Kidney epithelial cell (primary cell): ENCODE measurements around the gene GGTA1. TPM values are rescaled to one million over a fixed set of nuclear protein-coding genes. Genes with fewer than 3 reads are reported as not detected.
A peak's percentile ranks its signal among the peaks of the same experiment; 100 is the strongest.

ENCODE experiments used
- DNase-seq: peaks from one replicate; pipeline ENCODE4 v3.0.0-alpha.2; 2010; ENCODE audit warnings: low read depth
- H3K27me3 ChIP-seq: 2 replicates; pipeline ENCODE4 v1.6.0; 2011; ENCODE audit warnings: low read length; ENCODE audit not compliant: control insufficient read depth, insufficient read depth
- H3K36me3 ChIP-seq: 2 replicates; pipeline ENCODE4 v1.5.1; 2011; ENCODE audit warnings: low read length; ENCODE audit not compliant: control insufficient read depth, insufficient read depth
- H3K4me3 ChIP-seq: 2 replicates; pipeline ENCODE4 v1.5.1; 2011; ENCODE audit warnings: low read depth, mild to moderate bottlenecking, control low read depth, low read length
- total RNA-seq: library from RNA; depleted of rRNA; stranded (reverse); fragments of >200 nt; gene quantifications from 2 replicates; pipeline ENCODE4 v1.2.3, GENCODE V29; 2015
- TF ChIP-seq, protein P1 (sequence below): IDR thresholded peaks from 2 replicates; pipeline ENCODE4 v1.5.1; 2011; ENCODE audit warnings: mild to moderate bottlenecking, moderate library complexity, low read length, control low read depth, inconsistent platforms; ENCODE audit not compliant: insufficient read depth, poor library complexity, severe bottlenecking

The GGTA1 gene
- not detected in 2 replicates for total RNA-seq

DNA sequence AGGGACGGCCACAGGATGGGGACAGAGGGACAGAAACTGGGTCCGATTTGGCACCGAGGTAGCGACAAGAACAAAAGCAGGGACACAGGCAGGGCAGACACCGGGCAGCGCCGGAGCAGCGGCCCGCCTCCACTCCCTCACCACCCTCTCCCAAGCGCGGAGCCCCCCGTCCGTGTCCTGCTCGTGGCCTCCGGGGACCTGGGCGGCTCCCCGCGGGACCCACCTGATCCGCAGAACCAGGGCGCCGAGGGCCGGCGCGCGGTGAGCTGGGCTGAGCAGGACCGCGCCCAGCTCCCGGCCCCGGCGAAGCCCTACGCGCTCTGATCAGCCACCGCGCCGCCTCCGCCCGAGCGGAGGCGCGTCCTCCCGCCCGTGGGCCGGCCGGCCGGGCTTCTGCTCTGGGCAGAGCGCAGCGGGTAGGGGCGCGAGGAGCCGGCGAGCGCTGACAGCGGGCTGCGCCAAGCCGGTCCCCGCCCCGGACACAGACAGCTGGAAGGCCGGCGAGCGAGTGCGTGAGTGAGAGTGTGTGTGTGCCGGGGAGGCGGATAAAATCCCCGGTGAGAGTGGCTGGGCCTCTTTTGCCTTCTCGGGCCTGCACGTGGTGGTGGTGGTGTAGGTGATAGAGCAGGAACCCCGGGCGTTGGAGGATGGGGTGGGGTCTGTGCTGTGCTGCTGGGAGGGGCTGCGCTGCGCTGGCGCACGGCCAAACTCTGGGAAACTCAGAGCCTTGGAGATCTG is at the start of gene GGTA1:
TSS of gene GGTA1 (minus strand) at position 418 of the 738 bp plus-strand sequence. CDS start 31,922 bp downstream, outside the sequence.
- Histone ChIP-seq H3K4me3 (peak within 1 kb of the TSS; percentile 28), H3K27me3 (peaks cover 29% of the 10 kb centered on the region), H3K36me3 (no peaks in the 10 kb centered on the region)
- TF ChIP-seq, protein P1, sequence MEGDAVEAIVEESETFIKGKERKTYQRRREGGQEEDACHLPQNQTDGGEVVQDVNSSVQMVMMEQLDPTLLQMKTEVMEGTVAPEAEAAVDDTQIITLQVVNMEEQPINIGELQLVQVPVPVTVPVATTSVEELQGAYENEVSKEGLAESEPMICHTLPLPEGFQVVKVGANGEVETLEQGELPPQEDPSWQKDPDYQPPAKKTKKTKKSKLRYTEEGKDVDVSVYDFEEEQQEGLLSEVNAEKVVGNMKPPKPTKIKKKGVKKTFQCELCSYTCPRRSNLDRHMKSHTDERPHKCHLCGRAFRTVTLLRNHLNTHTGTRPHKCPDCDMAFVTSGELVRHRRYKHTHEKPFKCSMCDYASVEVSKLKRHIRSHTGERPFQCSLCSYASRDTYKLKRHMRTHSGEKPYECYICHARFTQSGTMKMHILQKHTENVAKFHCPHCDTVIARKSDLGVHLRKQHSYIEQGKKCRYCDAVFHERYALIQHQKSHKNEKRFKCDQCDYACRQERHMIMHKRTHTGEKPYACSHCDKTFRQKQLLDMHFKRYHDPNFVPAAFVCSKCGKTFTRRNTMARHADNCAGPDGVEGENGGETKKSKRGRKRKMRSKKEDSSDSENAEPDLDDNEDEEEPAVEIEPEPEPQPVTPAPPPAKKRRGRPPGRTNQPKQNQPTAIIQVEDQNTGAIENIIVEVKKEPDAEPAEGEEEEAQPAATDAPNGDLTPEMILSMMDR = no peak
- no peak for DNase-seq

DNA sequence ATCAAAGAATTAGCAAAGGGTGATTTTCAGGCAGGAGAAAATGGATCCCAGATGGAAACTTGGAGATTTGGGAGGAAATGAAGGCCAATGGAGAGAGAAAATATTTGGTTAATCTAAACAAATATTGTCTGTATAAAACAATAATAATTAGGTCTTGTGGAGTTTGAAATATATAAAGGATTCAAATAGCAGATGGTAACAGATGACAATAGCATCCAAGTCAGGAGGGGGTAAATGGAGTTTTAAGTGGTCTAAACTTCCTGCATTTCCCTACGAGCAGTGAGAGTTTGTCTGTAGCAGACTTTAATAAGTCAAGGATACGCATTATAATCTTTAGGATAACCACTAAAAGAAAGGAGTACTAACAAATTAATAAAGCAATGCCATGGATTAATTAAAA is 49.0 kb upstream of the GGTA1 start:
- Histone ChIP-seq H3K4me3 (no peak overlapping the region), H3K36me3 (no peaks in the 10 kb centered on the region), H3K27me3 (peaks cover 5% of the 10 kb centered on the region)
- no peak for DNase-seq
- TF ChIP-seq, protein P1 = no peak

DNA sequence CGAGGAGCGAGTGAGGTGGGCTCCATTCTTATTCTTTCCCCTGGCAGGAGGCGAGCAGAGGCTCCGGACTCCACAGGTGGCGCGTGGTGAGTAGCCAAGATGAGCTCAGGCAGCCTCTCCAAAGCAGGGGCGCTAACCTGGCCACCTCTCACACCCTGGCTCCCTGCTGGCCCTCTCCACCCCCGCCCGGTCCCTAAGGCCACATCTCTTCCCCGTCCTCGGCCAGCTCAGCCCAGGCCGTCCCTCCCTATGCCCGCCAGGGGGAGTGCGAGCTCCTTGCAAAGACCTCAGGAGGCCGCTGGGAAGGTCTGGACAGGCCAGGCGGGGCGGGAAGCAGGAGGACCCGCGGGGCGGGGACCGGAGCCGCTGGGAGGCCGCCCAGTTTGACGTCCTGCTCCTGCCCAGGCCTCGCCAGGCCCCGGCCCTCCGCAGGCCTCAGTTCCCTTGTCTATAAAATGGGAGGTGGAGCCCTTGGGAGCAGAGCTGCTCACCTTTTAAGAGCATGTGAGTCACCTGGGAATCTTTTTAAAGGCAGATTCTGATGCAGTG is 46.3 kb upstream of the GGTA1 start:
- no peaks in the 10 kb centered on the region for H3K36me3 ChIP-seq
- H3K4me3 ChIP-seq = no peak overlapping the region
- DNase-seq = peak; percentile 61
- TF ChIP-seq, protein P1 = peak; percentile 97
- no peaks in the 10 kb centered on the region for H3K27me3 ChIP-seq

DNA sequence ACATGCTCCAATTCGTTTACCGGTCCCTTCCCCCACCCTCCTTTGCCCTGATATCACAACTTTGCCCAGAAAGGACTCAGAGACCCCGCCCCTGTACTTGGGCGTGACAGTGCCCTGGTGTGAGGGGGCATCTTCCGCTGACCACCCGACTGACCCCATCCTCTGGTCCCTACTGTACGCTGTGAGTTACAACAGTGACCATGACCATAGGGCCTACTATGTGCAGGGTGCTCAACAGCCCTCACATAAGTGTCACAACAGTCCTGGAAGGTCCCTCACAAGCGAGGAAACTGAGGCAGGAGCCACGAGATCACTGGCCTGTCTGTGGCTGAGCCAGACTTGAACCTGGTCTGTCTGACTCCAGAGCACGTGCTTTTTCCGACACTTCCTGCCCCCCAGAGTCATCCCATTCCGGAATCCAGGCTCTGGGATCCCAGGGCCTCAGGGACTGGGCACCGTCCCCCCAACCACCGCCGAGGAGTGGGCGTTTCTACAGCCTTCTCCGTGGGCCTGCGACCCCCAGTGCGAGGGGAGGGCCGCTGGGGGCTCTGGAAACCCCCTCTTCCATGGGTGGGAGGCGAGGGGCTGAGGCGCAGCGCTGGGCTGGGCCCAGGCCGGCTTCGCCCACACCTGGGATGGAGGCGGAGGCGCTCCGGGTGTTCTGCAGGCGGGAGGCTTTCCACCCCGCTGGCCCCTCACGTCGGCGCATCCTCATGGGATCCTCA is 45.7 kb upstream of the GGTA1 start:
- Histone ChIP-seq H3K4me3 (no peak overlapping the region), H3K36me3 (no peaks in the 10 kb centered on the region), H3K27me3 (no peaks in the 10 kb centered on the region)
- no peak for DNase-seq
- TF ChIP-seq, protein P1 = no peak

DNA sequence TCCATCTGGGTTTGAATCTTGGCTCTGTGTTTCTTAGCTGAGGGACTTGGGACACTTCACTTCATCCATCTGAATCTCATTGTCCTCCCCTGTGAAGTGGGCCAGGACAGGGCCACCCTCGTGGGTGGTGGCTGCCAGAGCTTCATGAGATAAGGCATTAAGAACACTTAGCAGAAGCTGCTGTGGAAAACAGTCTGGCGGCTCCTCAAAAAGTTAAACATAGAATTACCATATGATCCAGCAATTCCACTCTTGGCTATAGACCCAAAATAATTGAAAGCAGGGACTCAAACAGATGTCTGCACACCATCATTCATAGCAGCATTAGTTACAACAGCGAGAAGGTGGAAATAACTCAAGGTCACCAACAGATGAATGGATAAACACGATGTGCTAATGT is 42.4 kb upstream of the GGTA1 start:
- Histone ChIP-seq H3K4me3 (no peak overlapping the region), H3K27me3 (no peaks in the 10 kb centered on the region), H3K36me3 (no peaks in the 10 kb centered on the region)
- TF ChIP-seq, protein P1 = no peak
- DNase-seq = no peak
